Measurements from ENCODE around the gene EPS8.

EPS8 gene

GRCh38 chr12:15602051-15602672 lies 187.0 kb downstream of the EPS8 start:
- no peak for DNase-seq (ENCODE audit: low spot score)

- DNase-seq (ENCODE audit: low spot score) = no peak
Observed at GRCh38 chr12:15601210-15601800, 187.9 kb downstream of the EPS8 start.

GRCh38 chr12:15600223-15600935 lies 188.8 kb downstream of the EPS8 start:
- DNase-seq (ENCODE audit: low spot score) = no peak

- DNase-seq (ENCODE audit: low spot score) = peak; percentile 37
Observed at GRCh38 chr12:15599266-15600037, 189.7 kb downstream of the EPS8 start.

GRCh38 chr12:15597125-15597830 lies 191.9 kb downstream of the EPS8 start:
- DNase-seq (ENCODE audit: low spot score) = no peak

- no peak for DNase-seq (ENCODE audit: low spot score)
Observed at GRCh38 chr12:15596174-15596573, 193.0 kb downstream of the EPS8 start.

- DNase-seq (ENCODE audit: low spot score) = no peak
Observed at GRCh38 chr12:15592934-15593333, 196.3 kb downstream of the EPS8 start.

- no peak for DNase-seq (ENCODE audit: low spot score)
Observed at GRCh38 chr12:15591811-15592210, 197.4 kb downstream of the EPS8 start.

- DNase-seq (ENCODE audit: low spot score) = peak; percentile 59
Observed at GRCh38 chr12:15590180-15590826, 198.9 kb downstream of the EPS8 start.

GRCh38 chr12:15589328-15590032 lies 199.7 kb downstream of the EPS8 start:
- DNase-seq (ENCODE audit: low spot score) = no peak

GRCh38 chr12:15584366-15585041 lies 204.7 kb downstream of the EPS8 start:
- peak; percentile 47 for DNase-seq (ENCODE audit: low spot score)

- DNase-seq (ENCODE audit: low spot score) = no peak
Observed at GRCh38 chr12:15583804-15584203, 205.4 kb downstream of the EPS8 start.

GRCh38 chr12:15581006-15581405 lies 208.2 kb downstream of the EPS8 start:
- DNase-seq (ENCODE audit: low spot score) = no peak

GRCh38 chr12:15580431-15580830 lies 208.8 kb downstream of the EPS8 start:
- DNase-seq (ENCODE audit: low spot score) = no peak

GRCh38 chr12:15575671-15576541 lies 213.3 kb downstream of the EPS8 start:
- no peak for DNase-seq (ENCODE audit: low spot score)

GRCh38 chr12:15574353-15574752 lies 214.8 kb downstream of the EPS8 start:
- no peak for DNase-seq (ENCODE audit: low spot score)
